WERI-Rb-1 (cell line): Measurements from ENCODE around the gene TAS2R46.

Experiments
- DNase-seq: peaks from one replicate; pipeline ENCODE4 v3.0.0-alpha.2; 2020
- H3K27ac ChIP-seq: fragments of 250-450 bp; sonication (Bioruptor Pico); 2 replicates; pipeline ENCODE4 v1.5.1; 2020; ENCODE audit warnings: mild to moderate bottlenecking, moderate library complexity
- H3K27me3 ChIP-seq: fragments of 250-450 bp; sonication (Bioruptor Pico); 2 replicates; pipeline ENCODE4 v1.5.1; 2021; ENCODE audit warnings: mild to moderate bottlenecking, low read depth, moderate library complexity; ENCODE audit not compliant: insufficient read depth, severe bottlenecking
- H3K36me3 ChIP-seq: fragments of 250-450 bp; sonication (Bioruptor Pico); 2 replicates; pipeline ENCODE4 v1.5.1; 2020; ENCODE audit warnings: mild to moderate bottlenecking, moderate library complexity
- H3K4me3 ChIP-seq: 2 replicates; pipeline ENCODE4 v1.5.1; 2011; ENCODE audit warnings: low read depth, mild to moderate bottlenecking, control low read depth, low read length
- H3K9me3 ChIP-seq: fragments of 250-450 bp; sonication (Bioruptor Pico); 2 replicates; pipeline ENCODE4 v1.5.1; 2021; ENCODE audit warnings: mild to moderate bottlenecking, moderate library complexity; ENCODE audit not compliant: severe bottlenecking
- TF ChIP-seq, protein P1 (sequence below): IDR thresholded peaks from 2 replicates; pipeline ENCODE4 v1.5.1; 2011; ENCODE audit warnings: low read depth, mild to moderate bottlenecking, control low read depth, inconsistent platforms, low read length

The TAS2R46 gene

DNA sequence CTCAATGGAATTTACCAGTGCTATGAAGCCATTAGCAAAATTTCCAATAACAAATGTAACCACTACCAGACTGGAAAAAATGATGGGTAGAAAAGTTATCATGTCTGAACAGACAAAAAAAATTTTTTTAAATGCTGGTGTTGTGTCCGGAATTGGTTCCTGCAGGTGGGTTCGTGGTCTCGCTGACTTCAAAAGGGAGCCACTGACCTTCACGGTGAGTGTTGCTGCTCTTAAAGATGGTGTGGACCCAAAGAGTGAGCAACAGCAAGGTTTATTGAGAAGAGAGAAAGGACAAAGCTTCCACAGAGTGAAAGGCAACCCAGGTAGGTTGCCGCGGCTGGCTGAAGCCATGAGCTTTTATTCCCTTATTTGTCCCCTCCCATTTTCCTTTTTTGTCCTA lies 30.0 kb upstream of the TAS2R46 start, which contains the start of gene TAS2R43:
Gene TAS2R43 (minus strand): TSS at position 186 of the 400 bp plus-strand sequence. CDS start 84 bp downstream, at position 102.
- Histone ChIP-seq H3K27ac (no peak within 1 kb of the TSS), H3K4me3 (no peak within 1 kb of the TSS), H3K36me3 (no peaks in the 10 kb centered on the region), H3K27me3 (no peaks in the 10 kb centered on the region), H3K9me3 (no peaks in the 10 kb centered on the region)
- DNase-seq, result no peak
- TF ChIP-seq, protein P1, sequence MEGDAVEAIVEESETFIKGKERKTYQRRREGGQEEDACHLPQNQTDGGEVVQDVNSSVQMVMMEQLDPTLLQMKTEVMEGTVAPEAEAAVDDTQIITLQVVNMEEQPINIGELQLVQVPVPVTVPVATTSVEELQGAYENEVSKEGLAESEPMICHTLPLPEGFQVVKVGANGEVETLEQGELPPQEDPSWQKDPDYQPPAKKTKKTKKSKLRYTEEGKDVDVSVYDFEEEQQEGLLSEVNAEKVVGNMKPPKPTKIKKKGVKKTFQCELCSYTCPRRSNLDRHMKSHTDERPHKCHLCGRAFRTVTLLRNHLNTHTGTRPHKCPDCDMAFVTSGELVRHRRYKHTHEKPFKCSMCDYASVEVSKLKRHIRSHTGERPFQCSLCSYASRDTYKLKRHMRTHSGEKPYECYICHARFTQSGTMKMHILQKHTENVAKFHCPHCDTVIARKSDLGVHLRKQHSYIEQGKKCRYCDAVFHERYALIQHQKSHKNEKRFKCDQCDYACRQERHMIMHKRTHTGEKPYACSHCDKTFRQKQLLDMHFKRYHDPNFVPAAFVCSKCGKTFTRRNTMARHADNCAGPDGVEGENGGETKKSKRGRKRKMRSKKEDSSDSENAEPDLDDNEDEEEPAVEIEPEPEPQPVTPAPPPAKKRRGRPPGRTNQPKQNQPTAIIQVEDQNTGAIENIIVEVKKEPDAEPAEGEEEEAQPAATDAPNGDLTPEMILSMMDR, result no peak

DNA sequence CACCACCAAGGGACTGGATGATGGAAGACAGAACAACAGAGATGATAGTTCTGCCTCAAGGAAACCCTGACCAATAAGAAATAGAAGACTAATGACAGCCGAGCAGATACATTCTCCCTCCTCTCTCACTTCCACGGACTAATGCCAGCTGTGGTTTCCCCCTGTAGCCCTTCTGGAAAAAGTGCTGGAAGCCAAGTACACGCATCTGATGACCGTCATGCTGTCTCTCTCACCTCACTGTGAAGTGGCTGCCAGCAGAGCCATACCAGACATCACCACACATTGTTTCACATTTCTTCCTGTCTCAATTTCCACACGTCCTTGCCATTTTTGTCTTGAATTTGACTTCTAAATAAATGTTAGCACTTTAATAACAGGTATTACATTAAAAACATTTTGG lies 27.2 kb upstream of the TAS2R46 start:
- Histone ChIP-seq H3K27me3 (no peaks in the 10 kb centered on the region), H3K4me3 (no peak overlapping the region), H3K36me3 (no peaks in the 10 kb centered on the region), H3K27ac (no peak overlapping the region), H3K9me3 (no peaks in the 10 kb centered on the region)
- DNase-seq, result no peak
- TF ChIP-seq, protein P1, result no peak

DNA sequence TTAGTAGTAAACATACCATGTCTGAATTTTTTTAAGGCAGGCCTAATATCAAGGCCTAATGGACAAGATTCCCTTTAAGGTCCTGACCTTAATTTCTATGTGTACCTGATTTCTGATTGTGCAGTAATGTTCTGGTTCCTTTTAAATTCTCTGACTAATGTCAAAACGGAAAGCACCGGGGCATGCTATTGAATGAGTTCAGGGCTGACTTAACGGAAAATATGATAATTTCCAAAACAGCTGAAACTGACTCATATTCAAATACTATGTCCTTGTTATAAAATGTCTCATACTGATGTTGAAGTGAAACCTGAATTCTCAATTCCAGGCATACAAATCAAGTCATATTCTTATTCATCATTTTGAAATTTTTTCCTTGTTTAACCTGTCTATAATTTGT lies 23.3 kb upstream of the TAS2R46 start:
- H3K27ac ChIP-seq, result no peak overlapping the region
- DNase-seq, result no peak
- H3K36me3 ChIP-seq, result no peaks in the 10 kb centered on the region
- H3K9me3 ChIP-seq, result no peaks in the 10 kb centered on the region
- TF ChIP-seq, protein P1, result no peak
- H3K4me3 ChIP-seq, result no peak overlapping the region
- no peaks in the 10 kb centered on the region for H3K27me3 ChIP-seq

DNA sequence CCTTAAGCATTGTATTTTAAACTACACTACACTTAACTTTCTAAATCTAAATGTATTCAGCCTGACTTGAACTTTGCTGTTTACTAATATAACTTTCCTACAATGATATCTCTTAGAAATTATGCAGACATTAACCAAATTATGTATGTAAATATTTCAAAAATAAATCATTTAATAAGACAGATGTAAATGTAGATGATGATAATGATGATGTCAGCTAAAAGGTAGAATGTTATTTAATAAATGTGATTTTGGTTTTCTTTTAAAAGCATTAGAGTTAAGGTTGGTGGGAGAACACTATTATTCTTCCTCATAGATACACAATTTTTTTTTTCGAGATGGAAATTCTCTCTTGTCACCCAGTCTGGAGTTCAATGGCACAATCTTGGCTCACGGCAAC lies 19.9 kb upstream of the TAS2R46 start:
- H3K4me3 ChIP-seq, result no peak overlapping the region
- no peaks in the 10 kb centered on the region for H3K36me3 ChIP-seq
- TF ChIP-seq, protein P1, result no peak
- H3K9me3 ChIP-seq, result no peaks in the 10 kb centered on the region
- no peak overlapping the region for H3K27ac ChIP-seq
- no peak for DNase-seq
- no peaks in the 10 kb centered on the region for H3K27me3 ChIP-seq

DNA sequence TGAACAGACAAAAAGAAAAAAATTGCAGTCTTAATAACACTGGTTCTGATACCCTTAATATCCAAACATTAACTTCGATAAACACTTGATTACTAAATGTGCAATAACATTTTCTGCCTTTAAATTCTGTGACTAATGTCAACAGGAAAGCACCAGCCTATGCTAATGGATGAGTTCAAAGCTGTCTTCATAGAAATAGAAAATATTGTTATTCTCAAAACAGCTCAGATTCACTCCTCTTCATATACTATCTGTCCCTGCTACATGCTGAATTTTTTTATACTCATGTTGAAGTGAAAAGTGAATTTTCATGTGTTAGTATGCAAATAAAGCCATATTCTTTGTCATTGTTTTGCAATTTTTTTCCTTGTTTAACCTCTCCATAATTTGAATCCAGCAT lies 16.2 kb upstream of the TAS2R46 start:
- no peaks in the 10 kb centered on the region for H3K36me3 ChIP-seq
- H3K27ac ChIP-seq, result no peak overlapping the region
- TF ChIP-seq, protein P1, result no peak
- H3K9me3 ChIP-seq, result no peaks in the 10 kb centered on the region
- DNase-seq, result no peak
- no peaks in the 10 kb centered on the region for H3K27me3 ChIP-seq
- no peak overlapping the region for H3K4me3 ChIP-seq

DNA sequence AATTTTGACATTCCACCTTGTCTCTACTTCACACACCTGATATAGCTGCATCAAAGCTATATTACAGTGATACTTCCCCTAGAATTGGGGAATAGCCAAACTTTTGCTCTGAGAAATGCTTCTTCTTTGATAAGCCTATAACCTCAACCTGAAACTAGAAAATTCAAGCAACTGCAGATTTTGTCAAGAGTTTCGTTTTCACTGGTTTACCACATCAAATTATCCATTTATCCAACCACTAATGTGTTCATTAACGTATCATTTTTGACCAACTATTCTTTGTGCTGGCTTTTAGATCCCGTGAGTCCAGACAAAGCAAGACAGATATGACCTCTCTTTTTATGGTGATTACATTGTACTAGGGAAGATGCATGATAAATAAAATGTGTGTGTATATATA lies 13.5 kb upstream of the TAS2R46 start:
- Histone ChIP-seq H3K4me3 (no peak overlapping the region), H3K9me3 (no peaks in the 10 kb centered on the region)
- no peak for DNase-seq

More for the DNA sequence above, 13.5 kb upstream of the TAS2R46 start:
- no peaks in the 10 kb centered on the region for H3K27me3 ChIP-seq
- TF ChIP-seq, protein P1, result no peak
- H3K27ac ChIP-seq, result no peak overlapping the region
- H3K36me3 ChIP-seq, result no peaks in the 10 kb centered on the region
